Loucy (cell line): ENCODE measurements around the gene UPK3BL1.
"Not testable (repeated sequence)": the region's sequence is repeated elsewhere in the genome, so short reads cannot be mapped to it uniquely, and the experiment has no call there.

Experiments
- EZH2phosphoT487 ChIP-seq: fragments of 200-600 bp; IDR thresholded peaks from 2 replicates; pipeline ENCODE4 v1.6.1; 2018; ENCODE audit warnings: antibody characterized with exemption, mild to moderate bottlenecking, moderate library complexity, borderline replicate concordance
- TF ChIP-seq, protein P1 (sequence below): fragments of 200-600 bp; sonication (generic); conservative IDR thresholded peaks from 2 replicates; pipeline ENCODE4 v1.5.1; 2014; ENCODE audit warnings: mild to moderate bottlenecking, antibody characterized with exemption, low read length

GRCh38 chr7:102680780-102681179 lies 38.2 kb upstream of the UPK3BL1 start:
- TF ChIP-seq, protein P1, sequence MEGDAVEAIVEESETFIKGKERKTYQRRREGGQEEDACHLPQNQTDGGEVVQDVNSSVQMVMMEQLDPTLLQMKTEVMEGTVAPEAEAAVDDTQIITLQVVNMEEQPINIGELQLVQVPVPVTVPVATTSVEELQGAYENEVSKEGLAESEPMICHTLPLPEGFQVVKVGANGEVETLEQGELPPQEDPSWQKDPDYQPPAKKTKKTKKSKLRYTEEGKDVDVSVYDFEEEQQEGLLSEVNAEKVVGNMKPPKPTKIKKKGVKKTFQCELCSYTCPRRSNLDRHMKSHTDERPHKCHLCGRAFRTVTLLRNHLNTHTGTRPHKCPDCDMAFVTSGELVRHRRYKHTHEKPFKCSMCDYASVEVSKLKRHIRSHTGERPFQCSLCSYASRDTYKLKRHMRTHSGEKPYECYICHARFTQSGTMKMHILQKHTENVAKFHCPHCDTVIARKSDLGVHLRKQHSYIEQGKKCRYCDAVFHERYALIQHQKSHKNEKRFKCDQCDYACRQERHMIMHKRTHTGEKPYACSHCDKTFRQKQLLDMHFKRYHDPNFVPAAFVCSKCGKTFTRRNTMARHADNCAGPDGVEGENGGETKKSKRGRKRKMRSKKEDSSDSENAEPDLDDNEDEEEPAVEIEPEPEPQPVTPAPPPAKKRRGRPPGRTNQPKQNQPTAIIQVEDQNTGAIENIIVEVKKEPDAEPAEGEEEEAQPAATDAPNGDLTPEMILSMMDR: not testable (repeated sequence)
- not testable (repeated sequence) for TF ChIP-seq EZH2phosphoT487
